Hematopoietic multipotent progenitor cell (in vitro differentiated cells): ENCODE measurements around the gene G2E3. TPM values are rescaled to one million over a fixed set of nuclear protein-coding genes. Genes with fewer than 3 reads are reported as not detected.
"Not testable (repeated sequence)": the region's sequence is repeated elsewhere in the genome, so short reads cannot be mapped to it uniquely, and the experiment has no call there.

Experiments
- DNase-seq, 3 donors: peaks; one replicate each; pipeline ENCODE4 v3.0.0-alpha.2; 2011 to 2015; ENCODE audit warnings: low read depth in 2 of 3, low spot score in 2 of 3
- total RNA-seq: library from RNA; depleted of rRNA; stranded (reverse); fragments of >200 nt; gene quantifications from one replicate; pipeline ENCODE4 v1.2.3, GENCODE V29; 2012

Gene G2E3
- total RNA-seq, 1 donor: 5.7 TPM

DNA sequence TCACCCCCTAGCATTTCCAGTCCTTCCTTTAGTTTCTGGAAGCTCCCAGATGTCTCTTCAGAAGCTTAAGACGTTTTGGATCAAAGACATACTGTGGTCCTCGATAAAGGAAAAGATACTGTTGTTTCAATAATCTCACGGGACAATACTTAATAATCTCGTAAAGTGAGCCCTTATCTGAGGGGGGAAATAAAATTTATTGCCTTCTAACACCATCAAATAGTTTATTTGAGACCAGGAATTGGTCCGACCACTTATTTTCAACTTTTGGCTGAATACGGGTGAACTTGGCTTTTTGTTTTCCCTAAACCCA is 640 bp upstream of the G2E3 start:
- DNase-seq: no peak

DNA sequence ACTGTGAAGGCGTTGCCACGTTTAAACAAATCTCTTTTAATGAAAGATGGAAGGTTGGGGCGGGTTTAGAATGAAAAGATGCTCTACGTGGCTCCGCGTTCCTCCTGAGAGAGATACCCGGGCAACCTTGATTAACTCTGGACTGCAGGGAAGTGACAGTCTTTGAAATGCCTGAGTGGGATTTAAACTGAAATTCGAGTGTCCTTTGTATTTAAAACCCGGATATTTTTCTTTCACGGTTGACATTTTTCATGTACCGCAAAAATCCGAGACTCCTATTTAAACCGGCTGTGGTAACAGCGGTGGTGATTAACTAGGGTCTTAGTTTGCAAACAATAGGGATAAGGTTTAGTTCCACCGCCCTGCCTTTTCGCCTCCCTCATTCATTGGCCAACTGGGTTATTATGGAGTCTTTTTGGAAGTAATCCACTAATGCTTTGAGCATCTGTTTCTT is 707 bp downstream of the G2E3 start:
- DNase-seq: no peak

DNA sequence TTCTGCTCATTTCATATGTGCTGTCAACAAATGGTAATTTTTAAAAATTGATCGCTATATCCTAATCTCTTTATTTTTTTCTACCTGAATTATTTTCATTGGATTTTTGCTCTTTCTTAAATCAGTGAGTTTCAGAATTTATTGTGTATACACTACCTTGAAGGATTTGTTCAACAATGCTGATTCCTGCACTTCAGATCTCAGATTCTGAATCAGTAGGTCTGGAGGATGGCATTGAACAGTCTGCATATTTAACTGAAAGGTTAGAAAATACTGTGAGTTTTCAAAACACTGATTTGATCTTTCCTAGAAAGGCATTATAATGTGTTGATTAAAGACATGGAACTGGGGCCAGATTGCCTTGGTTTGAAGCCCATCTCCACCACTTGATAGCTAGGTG is 1.6 kb downstream of the G2E3 start:
- no peak for DNase-seq

DNA sequence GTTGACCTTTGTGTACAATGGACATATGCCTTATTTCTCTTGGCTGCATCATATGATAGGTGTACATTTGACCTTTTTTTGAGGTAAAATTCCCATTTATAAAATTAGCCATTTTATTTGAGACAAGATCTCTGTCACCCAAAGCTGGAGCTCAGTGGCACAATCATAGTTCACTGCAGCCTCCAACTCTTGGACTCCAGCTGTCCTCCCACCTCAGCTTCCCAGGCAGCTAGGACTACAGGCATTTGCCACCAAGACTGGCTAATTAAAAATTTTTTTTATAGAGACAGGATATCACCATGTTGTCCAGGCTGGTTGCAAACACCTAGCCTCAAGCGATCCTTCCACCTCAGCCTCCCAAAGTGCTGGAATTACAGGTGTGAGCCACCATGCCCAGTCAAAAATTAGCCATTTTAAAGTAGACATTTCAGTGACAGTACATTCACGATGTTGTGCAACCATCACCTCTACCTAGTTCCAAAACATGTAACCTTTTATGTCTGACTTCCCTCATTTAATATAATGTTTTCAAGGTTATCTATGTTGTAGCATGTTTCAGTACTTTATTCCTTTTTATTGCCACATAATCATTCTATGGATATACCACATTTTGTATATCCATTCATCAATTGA is 5.4 kb downstream of the G2E3 start:
- no peak for DNase-seq

DNA sequence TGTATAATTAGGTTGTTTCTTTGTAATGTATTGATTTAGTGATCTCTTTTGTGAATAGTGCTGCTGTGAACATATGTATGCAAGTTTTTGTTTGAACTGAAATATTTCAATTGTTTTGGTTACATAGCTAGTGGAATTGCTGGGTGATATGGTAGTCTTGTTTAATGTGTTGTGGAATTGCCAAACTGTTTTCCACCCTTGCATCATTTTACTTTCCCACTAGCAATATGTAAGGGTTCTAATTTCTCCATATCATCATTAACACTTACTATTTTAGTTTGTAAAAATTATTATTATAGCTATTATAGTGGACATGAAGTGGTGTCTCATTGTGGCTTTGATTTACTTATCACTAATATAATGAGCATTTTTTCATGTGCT is 5.9 kb downstream of the G2E3 start:
- DNase-seq: no peak

DNA sequence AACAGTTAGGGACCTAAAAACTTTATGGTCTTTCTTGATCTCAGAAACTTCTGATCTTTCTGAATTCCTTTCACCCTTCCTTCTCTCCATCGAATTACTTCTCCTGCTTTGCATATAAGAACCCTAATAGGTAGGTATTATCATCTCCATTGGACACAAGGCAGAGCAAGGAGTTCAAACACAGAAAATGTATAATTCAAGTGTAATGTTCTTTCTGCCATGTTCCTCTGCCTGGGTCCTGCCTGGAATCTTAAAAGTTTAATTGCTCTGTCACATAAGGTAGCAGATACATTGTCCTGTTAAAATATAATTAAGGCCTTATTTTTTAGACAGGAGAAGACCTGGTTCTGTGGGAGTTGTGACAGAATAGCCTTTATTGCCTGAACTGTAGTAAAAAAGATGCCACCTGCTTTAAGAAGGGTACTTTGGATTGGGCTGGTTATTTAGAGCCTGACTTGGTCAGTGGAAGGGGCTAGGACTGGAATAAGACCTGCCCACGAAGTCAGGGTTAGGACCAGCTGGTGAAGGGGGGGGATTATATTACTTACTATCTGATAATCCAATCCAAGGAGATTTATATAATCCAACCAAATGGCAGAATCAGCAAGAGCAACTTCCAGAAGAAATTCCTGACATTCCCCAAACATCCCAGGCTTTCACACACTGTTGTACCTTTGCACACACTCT is 10.4 kb downstream of the G2E3 start:
- no peak for DNase-seq

DNA sequence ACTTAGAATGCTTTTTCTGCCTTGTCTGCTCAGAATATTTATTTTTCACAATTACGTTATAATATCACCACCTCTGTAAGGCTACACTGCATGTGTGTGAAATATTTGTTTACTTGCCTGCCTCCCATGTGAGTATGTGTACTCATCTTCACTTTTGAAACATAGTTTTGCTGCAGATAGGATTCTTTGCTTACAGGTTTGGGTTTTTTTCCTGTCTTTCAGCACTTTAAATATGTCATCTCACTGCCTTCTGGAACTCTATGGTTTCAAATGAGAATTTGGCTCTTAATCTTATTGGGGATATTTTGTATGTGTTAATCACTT is 10.9 kb downstream of the G2E3 start:
- DNase-seq: no peak

DNA sequence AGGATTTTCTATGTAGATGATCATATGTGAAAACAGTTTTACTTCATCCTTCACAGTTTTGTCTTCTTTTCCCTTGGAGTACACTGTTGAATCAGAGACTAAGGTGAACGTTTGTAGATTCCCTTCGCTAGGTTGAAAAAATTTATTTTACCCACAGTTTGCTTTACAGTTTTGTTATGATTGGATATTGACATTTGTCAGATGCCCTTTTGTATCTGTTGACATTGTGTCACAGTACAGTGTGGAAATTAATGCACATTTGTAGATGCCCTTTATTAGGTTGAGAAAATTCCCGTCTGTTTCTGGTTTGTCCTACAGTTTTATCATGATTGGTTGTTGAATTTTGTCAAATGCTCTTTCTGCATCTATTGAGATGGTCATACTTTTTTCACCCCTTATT is 13.3 kb downstream of the G2E3 start:
- DNase-seq: no peak

DNA sequence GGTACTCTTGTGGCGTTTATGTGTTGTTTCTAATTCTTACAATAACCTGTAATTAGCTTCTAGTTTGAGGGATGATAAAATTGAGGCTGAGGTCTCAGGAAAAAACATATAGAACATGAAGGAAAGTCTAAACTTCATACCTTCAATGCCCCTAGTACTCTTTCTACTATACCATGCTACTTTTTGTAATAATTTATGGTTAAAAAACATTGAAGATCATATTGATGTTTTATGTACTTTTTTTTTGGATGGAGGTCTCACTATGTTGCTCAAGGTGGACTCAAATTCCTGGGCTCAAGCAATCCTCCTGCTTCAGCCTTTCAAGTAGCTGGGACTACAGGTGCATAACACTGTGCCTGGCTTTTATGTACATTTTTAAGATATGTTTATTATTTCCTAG is 13.8 kb downstream of the G2E3 start:
- DNase-seq: no peak

DNA sequence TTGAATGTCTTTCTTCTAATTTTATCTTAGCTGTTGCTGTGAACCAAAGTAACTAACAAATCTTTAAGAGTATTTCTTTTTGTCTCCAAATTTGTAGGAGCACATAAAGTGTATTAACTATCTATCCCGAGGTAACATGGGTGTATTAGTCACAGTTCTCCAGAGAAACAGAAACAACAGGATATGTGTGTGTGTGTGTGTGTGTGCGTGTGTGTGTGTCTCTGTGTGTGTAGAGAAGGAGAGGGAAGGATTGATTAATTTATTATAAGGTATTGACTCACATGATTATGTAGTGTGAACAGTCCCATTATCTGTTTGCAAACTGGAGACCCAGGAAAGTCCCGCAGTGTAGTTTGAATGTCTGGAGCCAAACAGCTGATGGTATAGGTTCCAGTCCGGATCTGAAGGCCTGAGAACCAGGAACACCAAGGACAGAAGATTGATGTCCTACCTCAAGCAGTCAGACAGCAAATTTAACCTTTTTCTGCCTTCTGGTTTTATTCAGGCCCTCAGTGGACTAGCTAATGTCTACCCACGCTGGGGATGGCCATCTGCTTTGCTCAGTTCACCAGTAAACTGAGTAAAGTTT is 14.4 kb downstream of the G2E3 start:
- no peak for DNase-seq

DNA sequence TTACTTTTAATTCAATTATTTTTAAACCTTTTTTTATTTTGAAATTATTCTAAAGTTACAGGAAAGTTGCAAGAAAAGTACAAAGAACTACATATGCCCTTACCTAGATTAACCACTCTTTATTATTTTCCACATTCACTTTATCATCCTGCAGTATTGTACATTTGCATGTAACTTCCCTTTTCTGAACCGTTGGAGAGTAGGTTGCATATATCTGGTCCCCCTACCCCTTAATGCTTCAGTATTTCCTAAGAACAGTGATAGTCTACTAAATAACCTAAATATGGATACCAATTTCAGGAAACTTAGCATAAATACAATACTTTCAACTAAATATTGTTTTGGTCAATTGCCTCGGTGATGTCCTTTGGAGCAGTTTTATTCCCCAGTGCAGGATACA is 15.0 kb downstream of the G2E3 start:
- peak in 1 of 3 donors; percentile 31 for DNase-seq

DNA sequence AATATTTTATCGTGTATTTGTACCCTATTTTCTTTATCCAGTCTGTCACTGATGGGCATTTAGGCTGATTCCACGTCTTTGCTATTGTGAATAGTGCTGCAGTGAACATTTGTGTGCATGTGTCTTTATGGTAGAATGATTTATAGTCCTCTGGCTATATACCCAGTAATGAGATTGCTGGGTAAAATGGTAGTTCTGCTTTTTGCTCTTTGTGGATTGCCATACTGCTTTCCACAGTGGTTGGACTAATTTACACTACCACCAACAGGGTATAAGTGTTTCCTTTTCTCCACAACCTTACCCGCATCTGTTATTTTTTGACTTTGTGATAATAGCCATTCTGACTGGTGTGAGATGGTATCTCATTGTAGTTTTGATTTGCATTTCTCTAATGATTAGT is 15.8 kb downstream of the G2E3 start:
- peak in 1 of 3 donors; percentile 66 for DNase-seq

DNA sequence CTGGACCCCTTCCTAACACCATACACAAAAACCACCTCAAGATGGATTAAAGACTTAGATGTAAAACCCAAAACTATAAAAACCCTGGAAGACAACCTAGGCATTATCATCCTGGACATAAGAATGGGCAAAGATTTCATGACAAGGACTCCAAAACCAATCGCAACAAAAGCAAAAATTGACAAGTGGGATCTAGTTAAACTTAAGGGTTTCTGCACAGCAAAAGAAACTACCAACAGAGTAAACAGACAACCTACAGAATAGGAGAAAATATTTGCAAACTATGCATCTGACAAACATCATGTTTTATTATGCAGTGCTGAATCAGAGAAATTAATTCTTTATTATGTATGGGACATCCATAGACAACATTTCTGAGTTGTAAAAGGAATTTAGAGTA is 17.4 kb downstream of the G2E3 start:
- not testable (repeated sequence) for DNase-seq

DNA sequence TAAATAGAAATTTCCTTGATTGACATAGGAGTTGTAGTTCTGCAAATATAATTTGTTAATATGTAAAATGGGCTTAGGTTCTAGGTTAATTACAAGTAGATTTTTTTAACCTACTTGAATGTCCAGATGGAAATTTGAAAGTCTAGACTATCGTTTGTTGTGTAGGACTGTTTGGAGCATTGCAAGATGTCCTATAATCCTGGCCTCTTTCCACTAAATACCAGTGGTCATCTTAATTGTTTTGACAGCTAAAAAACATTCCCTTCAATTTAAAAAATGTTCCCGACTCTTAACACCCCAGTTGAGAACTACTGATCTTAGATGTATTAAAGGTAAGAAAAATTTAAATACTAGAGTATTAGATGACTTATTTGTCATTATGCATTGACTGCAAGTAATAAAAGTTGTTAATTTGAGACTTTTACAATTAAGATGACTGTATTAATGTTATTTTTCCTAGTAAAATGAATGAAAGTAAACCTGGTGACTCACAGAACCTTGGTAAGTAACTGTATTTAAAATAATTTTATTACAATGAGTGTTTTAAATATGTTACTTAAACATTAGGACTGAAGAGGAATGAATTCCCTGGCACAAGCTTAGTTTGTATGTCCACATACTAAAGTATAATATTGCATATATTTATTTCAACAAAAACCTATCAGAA is 21.8 kb downstream of the G2E3 start:
- DNase-seq: no peak

DNA sequence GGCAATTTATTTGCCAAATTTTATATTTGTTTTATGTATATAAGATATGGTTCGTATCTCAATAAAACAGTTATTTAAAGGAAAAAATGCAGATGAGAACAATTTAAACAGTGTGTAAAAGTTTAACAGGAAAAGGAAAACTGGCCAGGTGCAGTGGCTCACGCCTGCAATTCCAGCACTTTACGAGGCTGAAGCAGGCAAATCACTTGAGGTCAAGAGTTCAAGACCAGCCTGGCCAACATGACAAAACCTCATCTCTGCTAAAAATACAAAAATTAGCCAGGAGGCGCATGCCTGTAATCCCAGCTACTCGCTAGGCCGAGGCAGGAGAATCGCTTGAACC is 22.3 kb downstream of the G2E3 start:
- no peak for DNase-seq

DNA sequence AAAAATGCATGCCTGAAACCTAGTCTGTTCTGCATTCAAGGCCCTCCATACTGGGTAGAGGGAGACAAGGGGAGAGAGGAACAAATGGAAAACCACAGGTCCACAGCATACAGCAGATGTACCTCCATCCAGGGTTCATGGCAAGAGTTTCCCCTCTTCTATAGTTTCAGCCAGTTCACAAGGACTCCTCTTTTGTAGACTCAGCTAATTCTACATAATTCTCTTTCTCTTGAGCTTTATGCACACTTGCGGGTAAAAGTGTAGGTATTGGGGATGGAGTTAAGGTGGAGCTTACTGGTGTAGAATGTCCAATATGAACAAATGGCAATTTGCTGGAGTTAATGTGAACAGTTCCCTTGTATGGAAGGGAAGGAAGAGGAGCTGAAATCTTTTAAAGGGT is 23.4 kb downstream of the G2E3 start:
- no peak for DNase-seq

DNA sequence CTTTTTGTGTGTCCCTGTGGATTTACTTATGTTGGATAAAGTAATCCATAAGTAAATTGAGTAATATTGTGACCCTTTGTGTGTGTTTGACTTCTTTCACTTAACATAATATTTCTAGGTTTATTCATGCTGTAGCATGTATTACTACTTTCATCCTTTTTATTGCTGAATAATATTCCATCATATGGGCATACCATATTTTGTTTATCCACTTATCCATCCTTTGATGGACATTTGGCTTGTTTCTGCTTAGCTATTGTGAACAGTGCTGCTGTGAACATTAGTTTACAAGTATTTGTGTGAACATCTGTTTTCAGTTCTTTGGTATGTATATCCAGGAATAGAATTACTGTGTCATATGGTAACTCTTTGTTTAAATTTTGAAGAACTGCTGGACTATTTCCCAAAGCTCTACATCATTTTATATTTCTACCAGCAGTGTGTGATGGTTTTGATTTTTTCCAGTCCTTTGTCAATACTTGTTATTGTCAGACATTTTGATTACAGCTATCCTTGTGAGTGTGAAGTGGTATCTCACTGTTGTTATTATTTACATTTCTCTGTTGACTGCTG is 25.2 kb downstream of the G2E3 start:
- no peak for DNase-seq

DNA sequence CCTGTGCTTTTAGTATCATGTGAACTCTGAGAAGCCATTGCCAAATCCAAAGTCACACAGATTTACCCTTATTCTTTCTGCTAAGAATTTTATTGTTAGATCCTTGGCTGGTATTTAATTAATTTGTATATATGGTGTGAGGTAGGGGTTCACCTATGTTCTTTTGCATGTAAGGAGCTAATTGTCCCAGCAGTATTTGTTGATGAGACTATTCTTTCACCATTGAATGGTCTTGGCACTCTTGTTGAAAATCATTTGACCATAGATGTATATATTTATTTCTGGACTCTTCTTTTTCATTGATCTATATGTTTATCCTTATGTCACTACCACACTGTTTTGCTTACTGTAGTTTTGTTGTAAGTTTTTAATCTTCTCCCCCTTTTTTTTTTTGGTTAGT is 26.2 kb downstream of the G2E3 start:
- DNase-seq: no peak

DNA sequence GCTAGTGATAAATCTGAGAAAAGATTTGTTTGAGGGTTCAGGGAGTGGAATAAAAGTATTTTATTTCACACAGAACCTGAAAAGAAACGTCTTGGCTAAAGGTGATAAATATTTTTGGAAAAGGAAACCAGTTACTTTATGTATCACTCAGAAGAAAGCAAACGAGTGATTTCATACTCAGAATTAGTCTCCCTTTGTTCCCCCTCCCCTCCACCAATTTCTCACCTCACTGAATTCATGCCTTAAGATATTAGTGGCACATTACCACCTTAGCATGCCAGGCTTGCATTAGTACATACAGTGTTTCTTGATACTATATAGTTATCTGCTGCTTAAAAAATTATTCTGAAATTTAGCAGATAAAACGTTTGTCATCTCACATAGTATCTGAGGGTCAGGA is 28.2 kb downstream of the G2E3 start:
- DNase-seq: no peak

DNA sequence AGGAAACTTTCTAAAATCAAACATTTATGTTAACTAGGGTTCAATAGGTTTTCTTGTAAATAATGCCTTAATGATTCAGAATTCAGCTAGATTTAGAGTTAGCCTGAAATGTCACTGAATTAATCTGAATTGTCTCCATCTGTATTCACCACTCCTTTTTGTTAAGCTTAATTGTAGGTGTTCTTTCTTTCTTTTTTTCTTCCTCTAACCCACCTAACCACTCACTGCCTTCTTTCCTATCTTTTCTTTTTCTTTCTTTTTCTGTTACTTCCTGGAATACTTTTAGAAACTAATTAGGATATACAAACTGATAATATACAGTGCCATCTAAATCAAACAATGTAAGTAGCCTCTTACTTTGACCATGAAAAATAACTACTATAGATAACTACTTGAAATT is 29.9 kb downstream of the G2E3 start:
- no peak for DNase-seq

DNA sequence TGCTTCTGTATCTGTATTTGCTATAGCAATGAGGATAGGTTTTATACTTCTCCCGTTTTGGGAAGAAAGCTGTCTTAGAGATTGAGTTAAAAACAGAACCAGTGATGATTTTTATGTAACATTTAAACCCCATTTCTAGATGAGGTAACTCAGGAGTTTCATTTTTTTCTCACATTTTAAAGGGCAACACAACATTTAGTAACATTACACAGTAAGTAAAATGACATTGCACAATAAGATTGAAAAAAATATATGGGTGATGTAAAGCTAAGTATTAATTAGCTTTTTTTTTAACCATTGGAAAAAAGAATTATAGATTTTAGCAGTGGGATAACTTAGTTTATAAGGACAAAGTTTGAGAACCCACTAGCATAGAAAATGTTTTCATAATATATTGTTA is 38.0 kb downstream of the G2E3 start:
- no peak for DNase-seq

DNA sequence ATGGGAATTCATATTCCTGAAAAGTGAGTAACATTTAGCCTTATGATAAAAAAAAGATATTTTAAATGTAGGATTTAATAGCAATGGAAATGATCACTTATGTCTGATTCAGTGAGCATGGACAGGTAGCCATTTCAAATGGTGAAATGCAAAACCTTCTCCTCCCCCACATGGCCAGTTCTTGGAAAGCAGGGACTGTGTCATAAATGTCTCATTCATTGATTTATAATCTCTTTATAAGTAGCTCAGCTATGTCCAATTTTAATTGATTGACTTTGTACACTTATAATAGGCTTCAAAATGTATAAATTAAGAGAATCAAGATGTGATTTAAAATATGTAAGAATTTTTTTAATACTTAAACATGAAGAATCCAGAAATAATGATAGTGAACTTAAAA is 38.5 kb downstream of the G2E3 start:
- no peak for DNase-seq
